Stimulated activated CD8-positive, alpha-beta memory T cell treated with anti-CD3 and anti-CD28 coated beads, Interleukin-7, amount 100 ng/mL, for 48 hours (primary cell): ENCODE results near the gene LAMA1.
"Not testable (repeated sequence)": the region's sequence is repeated elsewhere in the genome, so short reads cannot be mapped to it uniquely, and the experiment has no call there.

Experiments used
- DNase-seq, 2 donors: peaks; one replicate each; pipeline ENCODE4 v3.0.0-alpha.2; 2020; ENCODE audit warnings: low read depth in 1 of 2; ENCODE audit errors: extremely low read depth in 1 of 2

LAMA1 gene, protein sequence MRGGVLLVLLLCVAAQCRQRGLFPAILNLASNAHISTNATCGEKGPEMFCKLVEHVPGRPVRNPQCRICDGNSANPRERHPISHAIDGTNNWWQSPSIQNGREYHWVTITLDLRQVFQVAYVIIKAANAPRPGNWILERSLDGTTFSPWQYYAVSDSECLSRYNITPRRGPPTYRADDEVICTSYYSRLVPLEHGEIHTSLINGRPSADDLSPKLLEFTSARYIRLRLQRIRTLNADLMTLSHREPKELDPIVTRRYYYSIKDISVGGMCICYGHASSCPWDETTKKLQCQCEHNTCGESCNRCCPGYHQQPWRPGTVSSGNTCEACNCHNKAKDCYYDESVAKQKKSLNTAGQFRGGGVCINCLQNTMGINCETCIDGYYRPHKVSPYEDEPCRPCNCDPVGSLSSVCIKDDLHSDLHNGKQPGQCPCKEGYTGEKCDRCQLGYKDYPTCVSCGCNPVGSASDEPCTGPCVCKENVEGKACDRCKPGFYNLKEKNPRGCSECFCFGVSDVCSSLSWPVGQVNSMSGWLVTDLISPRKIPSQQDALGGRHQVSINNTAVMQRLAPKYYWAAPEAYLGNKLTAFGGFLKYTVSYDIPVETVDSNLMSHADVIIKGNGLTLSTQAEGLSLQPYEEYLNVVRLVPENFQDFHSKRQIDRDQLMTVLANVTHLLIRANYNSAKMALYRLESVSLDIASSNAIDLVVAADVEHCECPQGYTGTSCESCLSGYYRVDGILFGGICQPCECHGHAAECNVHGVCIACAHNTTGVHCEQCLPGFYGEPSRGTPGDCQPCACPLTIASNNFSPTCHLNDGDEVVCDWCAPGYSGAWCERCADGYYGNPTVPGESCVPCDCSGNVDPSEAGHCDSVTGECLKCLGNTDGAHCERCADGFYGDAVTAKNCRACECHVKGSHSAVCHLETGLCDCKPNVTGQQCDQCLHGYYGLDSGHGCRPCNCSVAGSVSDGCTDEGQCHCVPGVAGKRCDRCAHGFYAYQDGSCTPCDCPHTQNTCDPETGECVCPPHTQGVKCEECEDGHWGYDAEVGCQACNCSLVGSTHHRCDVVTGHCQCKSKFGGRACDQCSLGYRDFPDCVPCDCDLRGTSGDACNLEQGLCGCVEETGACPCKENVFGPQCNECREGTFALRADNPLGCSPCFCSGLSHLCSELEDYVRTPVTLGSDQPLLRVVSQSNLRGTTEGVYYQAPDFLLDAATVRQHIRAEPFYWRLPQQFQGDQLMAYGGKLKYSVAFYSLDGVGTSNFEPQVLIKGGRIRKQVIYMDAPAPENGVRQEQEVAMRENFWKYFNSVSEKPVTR (N-terminal part only)

GRCh38 chr18:7117390-7118355 is at the start of gene LAMA1:
Gene LAMA1 (minus strand): TSS chr18:7117797. CDS start chr18:7117720, 77 bp downstream.
- DNase-seq = no peak

DNA sequence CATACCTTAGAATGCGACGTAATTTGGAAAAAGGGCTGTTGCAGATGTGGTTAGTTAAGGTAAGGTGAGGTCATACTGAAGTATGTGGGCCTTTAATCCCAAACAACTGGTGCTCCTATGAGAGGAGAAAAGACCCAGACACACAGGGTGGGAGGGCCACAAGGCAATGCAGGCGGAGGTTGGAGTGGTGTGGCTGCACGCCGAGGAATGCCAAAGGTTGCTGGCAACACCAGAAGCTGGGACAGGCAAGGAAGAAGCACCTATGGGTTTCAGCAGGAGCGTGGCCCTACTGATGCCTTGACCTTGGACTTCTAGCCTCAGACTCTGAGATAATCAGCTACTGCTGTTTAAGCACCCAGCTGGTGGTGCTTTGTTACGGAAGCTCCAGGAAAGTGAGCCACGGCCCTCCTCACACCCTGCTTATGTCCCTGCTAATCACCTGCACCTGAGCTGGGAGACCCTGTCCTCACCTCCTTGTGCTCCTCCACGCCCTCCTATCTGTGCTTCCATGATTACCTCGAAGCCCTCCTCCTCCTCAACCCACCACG is 48.3 kb upstream of the LAMA1 start:
- DNase-seq = no peak

DNA sequence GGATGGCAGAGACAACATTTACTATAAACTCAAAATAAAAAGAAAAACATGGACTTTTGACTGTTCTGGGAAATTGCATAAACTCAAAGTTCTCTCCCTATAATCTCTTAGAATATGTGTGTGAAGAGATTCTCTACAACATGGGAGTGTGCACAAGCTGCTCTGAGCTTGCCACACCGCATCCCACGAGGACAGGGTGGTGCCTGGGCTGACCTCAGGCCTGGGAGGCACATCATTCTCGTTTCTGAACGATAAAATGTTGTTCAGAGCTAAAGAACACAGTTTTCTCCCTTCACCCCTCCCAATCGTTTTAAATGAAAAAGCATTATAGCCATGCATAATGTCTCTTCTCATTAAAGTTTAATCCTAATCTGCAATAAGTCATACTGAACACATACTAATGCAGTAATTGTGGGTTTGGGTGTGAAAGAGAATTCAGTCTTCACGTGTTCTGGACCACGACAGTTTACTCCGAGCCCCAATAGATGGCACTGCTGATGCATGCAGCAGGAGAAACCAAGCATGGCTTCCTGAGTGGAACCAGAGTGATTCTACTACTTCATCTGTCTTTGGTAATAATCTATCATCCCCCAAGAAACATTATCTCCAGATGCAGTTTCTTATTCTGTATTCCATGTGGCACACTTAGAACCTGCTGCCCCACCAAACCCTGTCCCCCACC is 46.9 kb upstream of the LAMA1 start:
- no peak for DNase-seq

GRCh38 chr18:7158216-7158615 is 40.6 kb upstream of the LAMA1 start:
- DNase-seq = no peak

GRCh38 chr18:7157760-7158159 is 40.2 kb upstream of the LAMA1 start:
- no peak for DNase-seq

DNA sequence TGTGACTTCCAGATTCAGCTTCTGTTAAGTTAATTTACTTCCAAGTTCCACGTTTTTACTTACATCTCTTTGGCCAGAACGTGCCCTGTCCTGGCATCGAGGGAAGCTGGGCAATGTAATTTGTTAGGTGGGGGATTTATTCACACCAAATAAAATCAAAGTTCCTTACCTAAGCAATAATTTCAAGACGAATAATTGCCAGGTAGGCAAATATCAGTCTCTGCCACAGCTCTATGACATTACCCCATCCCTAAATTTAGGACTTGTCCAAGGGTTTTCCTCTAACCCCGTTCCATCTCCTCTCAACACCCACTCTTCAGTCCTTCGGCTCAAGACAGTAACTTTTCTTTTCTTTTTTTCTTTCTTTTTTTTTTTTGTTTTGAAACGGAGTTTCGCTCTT is 38.3 kb upstream of the LAMA1 start:
- no peak for DNase-seq

DNA sequence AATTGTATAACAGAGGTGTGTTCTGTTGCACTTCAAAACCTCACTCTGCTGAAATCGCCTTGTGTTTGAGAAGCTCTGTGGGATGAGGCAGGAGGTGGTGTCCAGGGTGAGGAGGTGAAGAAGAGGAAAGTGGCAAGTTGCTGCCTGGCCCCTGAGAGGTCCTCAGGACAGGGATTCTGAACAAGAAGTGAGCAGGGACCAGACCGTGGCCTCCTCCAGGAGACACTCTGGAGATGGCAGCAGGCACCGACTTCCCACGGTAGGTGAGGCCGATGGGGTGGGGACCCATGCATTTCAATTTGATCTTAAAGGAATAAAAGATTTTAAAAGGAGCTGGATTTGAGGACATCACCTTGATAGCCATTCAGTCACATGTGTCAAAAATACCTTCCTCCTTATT is 37.5 kb upstream of the LAMA1 start:
- DNase-seq = no peak

DNA sequence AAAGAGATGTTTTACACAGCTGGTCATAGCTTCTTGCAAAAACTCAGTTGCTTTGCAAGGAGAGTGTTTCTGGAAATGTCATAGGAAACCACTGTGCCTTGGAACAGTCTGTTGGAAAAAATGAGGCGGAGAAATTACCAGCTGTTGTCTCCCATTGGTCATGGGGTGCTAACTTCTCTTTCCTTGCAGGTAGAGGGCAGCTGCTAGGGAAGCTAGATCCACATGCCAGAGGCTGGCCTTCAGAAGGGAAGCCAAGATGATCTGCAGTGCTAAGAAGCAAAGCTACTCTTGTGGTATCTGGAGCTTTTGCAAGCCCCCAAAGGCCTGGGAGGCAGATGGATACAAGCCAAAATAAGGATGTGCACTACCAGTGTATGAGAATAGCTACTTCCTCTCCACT is 34.8 kb upstream of the LAMA1 start:
- DNase-seq = no peak

DNA sequence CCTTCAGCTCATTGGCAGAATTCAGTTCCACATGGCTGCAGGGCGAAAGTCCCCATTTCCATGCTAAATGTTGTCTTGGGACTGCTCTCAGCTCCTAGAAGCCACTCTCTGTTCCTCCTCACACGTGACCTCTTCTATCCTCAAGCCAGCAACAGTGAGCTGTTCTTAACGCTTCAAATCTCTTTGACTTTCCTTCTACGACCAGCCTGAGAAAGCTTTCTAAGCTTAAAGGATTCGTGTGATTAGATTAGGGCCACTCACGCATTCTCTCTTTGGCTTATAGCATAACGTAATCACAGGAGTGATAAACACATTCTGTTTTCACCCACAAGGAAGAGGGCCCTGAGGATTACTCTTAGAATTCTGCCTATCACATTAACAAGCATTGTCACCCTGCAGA is 29.8 kb upstream of the LAMA1 start:
- DNase-seq = no peak

DNA sequence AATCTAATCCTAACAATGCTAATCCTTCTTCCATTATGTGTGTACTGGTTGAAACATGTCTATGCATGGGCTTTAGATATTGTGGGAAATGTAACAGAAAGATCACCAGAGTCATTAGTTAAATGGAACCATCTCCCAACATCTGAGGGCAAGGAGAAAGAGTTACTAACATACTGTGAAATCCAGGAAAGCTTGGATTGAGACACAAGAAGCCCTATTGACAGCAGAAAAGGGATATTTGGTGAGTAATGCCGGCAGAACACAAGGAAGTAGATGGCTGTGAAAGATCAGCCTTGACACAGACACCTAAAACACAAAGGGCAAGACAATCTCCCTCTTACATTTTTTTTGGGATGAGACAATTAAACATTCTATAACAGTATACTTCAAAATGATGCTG is 28.5 kb upstream of the LAMA1 start:
- no peak for DNase-seq

DNA sequence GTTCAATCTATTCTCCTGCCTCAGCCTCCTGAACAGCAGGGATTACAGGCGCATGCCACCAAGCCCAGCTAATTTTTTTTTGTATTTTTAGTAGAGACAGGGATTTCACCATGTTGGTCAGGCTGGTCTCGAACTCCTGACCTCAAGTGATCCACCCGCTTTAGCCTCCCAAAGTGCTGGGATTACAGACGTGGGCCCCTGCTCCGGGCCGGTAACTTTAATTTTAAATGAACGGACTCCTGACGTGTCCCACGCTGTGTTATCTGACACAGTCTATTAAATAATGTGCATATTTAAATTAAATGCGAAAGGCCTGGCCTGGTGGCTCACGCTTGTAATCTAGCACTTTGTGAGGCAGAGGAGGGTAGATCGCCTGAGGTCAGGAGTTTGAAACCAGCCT is 27.3 kb upstream of the LAMA1 start:
- not testable (repeated sequence) for DNase-seq

DNA sequence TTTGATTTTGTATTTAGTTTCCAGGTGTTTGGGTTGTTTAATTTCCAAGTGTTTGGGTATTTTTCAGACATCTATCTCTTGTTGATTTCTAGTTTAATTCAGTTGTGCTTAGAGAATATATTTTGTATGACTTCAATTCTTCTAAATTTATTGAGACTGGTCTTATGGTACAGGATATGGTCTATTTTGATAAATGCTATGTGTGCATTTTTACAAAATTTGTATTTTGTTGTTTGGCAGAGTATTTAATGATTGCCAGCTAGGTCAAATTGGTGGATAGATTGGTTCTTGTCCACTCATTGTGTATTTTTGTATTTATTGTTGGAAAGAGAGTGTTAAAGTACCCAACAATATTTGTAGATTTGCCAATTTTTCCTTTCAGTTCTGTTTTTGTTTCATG is 23.7 kb upstream of the LAMA1 start:
- DNase-seq = no peak

DNA sequence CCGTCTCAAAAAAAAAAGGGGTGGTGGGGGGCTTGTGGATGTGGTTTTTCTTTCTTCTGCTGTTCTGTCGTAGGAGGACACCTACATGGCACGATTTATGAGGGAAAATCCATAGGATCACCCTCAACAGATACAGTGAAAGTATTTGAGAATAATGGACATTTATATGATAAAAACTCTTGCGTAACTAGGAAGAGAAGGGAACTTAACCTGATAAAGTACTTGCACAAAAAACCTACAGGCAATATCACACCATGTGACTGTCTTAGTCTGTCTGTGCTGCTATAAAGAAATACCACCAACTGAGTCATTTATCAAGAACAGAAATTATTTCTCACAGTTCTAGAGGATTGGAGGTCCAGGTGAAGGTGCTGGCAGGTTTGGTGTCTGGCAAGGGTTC is 21.8 kb upstream of the LAMA1 start:
- no peak for DNase-seq

DNA sequence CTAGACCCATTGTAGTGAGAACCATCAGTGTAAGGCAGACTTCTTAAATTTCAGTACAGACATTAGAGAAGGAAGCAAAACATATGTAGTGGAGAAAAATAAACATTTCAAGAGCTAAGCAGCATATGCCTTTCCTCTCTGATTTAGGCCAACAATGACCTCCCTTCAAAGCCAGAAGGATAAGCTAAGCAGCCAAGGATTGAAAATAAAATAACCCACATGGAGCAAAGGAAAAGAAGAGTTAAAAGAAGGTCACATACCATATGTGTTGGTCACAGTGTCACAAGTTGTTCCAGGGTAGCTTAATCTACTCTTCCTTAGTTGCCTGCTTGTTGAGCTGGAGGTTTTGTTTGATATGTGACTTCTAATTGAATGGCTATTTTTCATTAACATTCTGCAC is 15.6 kb upstream of the LAMA1 start:
- DNase-seq = no peak

DNA sequence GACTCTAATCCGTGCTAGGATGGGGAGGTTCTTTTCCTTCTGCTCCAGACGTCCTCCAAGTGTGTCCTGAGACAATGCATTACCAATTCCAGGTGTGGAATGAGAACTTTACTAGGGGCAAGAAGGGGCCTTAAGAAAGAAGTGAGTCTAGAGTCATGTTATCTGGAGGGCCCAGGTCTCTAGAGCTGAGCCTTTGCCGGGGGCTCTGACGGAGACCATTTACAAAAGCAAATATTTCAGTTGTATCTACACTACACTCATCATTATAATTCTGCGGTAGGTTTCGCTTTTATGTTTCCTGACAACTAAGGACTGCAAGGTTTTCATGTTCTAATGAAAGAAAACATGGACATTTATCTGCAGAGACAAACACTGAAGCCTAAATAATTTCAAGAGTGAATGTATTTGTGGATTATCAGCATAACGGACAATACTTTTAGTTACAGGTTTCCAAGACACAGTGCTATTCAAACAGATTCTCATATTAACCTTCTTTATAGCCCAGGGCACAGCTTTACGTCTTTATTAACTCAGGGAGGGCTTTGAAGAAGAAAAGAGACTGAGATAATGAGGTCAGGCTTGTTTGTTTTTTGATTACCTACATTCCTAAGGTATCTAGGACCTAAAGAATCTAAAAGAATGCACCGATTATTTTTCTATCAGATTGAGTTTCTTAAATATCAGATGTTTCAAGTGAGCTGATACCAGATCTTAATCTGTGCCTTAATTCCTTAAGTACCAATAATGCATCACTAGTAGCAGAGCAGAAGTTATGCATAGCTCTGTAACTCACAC is 15.0 kb upstream of the LAMA1 start:
- DNase-seq = no peak

DNA sequence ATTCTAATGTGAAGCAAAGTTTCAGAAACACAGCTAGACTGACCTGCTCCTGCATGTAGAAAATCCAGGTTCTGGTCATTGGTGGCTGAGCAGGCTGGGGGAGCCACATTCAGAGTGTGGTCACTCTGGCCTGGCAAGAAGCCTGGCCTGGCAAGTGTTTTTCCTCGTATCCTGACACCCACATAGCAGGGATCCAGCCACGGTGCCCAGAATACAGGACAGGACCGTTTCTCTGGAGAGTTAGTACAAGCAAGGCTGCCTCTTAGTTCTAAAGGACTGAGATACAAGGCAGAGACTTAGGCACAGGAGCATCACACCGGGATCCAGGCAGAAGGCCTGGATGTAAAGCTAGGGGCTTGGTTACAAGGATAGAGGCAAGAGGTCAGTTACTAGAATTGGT is 4.8 kb upstream of the LAMA1 start:
- DNase-seq = no peak

DNA sequence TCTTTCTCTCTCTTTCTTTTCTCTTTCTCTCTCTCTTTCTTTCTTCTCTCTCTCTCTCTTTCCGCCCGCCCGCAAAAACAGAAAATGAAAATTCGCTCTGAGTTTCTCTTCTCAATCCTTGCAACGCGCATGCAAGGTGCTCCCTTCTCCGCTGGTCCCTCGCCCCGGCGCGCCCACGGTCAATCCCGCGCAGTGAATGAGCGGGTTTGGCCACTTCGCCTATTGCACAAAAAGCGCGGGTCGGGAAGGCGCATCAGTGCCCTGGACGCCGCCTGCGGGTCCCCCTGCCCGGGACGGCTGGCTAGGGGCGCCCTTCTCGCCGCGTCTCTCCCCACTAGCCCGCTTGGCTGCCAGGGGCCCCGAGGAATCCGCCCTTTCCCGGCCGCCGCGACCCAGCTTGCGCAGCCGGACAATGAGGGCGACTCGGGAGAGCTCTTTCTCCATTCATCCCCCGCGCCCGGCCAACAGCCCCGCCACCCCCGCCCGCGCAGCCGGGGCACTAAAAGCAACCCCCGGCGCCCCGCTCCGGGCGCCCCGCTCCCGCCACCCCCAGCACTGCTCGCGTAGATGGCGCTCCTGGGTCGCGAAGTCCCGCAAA is 706 bp downstream of the LAMA1 start:
- no peak for DNase-seq
